Activated naive CD4-positive, alpha-beta T cell treated with anti-CD3 and anti-CD28 coated beads for 36 hours (primary cell): Measurements from ENCODE around the gene CNTD1. TPM values are rescaled to one million over a fixed set of nuclear protein-coding genes. Genes with fewer than 3 reads are reported as not detected.

Experiments
- CTCF ChIA-PET: fragments of 350-600 bp; sonication (Branson Sonifier 250); formaldehyde crosslinking; loops from one replicate; lab custom pipeline; 2021; ENCODE audit warnings: antibody characterized with exemption; lab: Charles Lee
- DNase-seq: peaks from one replicate; pipeline ENCODE4 v3.0.0-alpha.2; 2020
- H3K27ac Mint-ChIP-seq: one replicate; pipeline ENCODE4 v1.8.0; 2021; ENCODE audit warnings: mild to moderate bottlenecking, mixed read lengths
- H3K27me3 Mint-ChIP-seq: one replicate; pipeline ENCODE4 v1.8.0; 2021; ENCODE audit warnings: low read depth, mixed read lengths
- H3K36me3 Mint-ChIP-seq: one replicate; pipeline ENCODE4 v1.8.0; 2021; ENCODE audit warnings: low read depth, mixed read lengths
- H3K4me1 Mint-ChIP-seq: one replicate; pipeline ENCODE4 v1.8.0; 2021; ENCODE audit warnings: low read depth, mixed read lengths
- H3K4me3 Mint-ChIP-seq: one replicate; pipeline ENCODE4 v1.8.0; 2021; ENCODE audit warnings: mild to moderate bottlenecking, moderate library complexity, mixed read lengths
- H3K9me3 Mint-ChIP-seq: one replicate; pipeline ENCODE4 v1.8.0; 2021; ENCODE audit warnings: mixed read lengths
- intact Hi-C: fragments of 100-400 bp; cut with micrococcal nuclease; formaldehyde crosslinking; loops from one replicate; pipeline ENCODE4 v1.15.1; 2023
- total RNA-seq, 2 experiments: library from RNA; stranded (reverse); gene quantifications; one replicate each; pipeline ENCODE4 v1.2.3, GENCODE V29; 2021

Gene CNTD1
- total RNA-seq, 2 experiments from 2014 or later: not detected

GRCh38 chr17:42780851-42781638, 17.6 kb upstream of the CNTD1 start:
- Mint-ChIP-seq H3K4me1 (peaks cover 29% of the 10 kb centered on the region), H3K9me3 (no peaks in the 10 kb centered on the region), H3K27me3 (peaks cover 47% of the 10 kb centered on the region), H3K4me3 (no peak overlapping the region), H3K36me3 (peaks cover 19% of the 10 kb centered on the region), H3K27ac (no peak overlapping the region)
- intact Hi-C loops: no loop called here
- DNase-seq: no peak
- CTCF ChIA-PET: interaction anchor here (1.0 kb wide), 1 partner anchor 41 kb away, joined by 3 read pairs; no protein-coding TSS in a partner anchor

- CTCF ChIA-PET: interaction anchor here (0.8 kb wide), 1 partner anchor 101 kb away, joined by 3 read pairs; no protein-coding TSS in a partner anchor
- no peak for DNase-seq
- Mint-ChIP-seq H3K4me1 (peaks cover 29% of the 10 kb centered on the region), H3K27me3 (peaks cover 52% of the 10 kb centered on the region), H3K36me3 (peaks cover 15% of the 10 kb centered on the region), H3K27ac (no peak overlapping the region), H3K4me3 (no peak overlapping the region), H3K9me3 (no peaks in the 10 kb centered on the region)
- intact Hi-C loops: no loop called here
Measured at GRCh38 chr17:42781639-42782165, 17.0 kb upstream of the CNTD1 start.

GRCh38 chr17:42782166-42783061, 16.2 kb upstream of the CNTD1 start:
- Mint-ChIP-seq H3K9me3 (no peaks in the 10 kb centered on the region), H3K27me3 (peaks cover 56% of the 10 kb centered on the region), H3K4me3 (no peak overlapping the region), H3K4me1 (peaks cover 29% of the 10 kb centered on the region), H3K27ac (no peak overlapping the region), H3K36me3 (peaks cover 12% of the 10 kb centered on the region)
- no peak for DNase-seq
- CTCF ChIA-PET: interaction anchor here (0.5 to 0.8 kb wide), 2 partner anchors 24 to 102 kb away, joined by 3 to 5 read pairs; no protein-coding TSS in a partner anchor
- intact Hi-C loops: no loop called here

- CTCF ChIA-PET: interaction anchor here (0.5 kb wide), 1 partner anchor 24 kb away, joined by 5 read pairs; no protein-coding TSS in a partner anchor
- Mint-ChIP-seq H3K9me3 (no peaks in the 10 kb centered on the region), H3K4me1 (peaks cover 29% of the 10 kb centered on the region), H3K27ac (no peak overlapping the region), H3K4me3 (no peak overlapping the region), H3K27me3 (peaks cover 60% of the 10 kb centered on the region), H3K36me3 (peaks cover 8% of the 10 kb centered on the region)
- DNase-seq: no peak
- intact Hi-C loops: no loop called here
Measured at GRCh38 chr17:42783062-42783790, 15.4 kb upstream of the CNTD1 start.

GRCh38 chr17:42783791-42784138, 14.9 kb upstream of the CNTD1 start:
- Mint-ChIP-seq H3K27me3 (peaks cover 60% of the 10 kb centered on the region), H3K4me3 (no peak overlapping the region), H3K9me3 (no peaks in the 10 kb centered on the region), H3K4me1 (peaks cover 29% of the 10 kb centered on the region), H3K27ac (no peak overlapping the region), H3K36me3 (peaks cover 8% of the 10 kb centered on the region)
- intact Hi-C loops: no loop called here
- no peak for DNase-seq
- CTCF ChIA-PET: no interaction called here

- Mint-ChIP-seq H3K27me3 (peaks cover 60% of the 10 kb centered on the region), H3K4me1 (peaks cover 29% of the 10 kb centered on the region), H3K9me3 (no peaks in the 10 kb centered on the region), H3K36me3 (peaks cover 5% of the 10 kb centered on the region), H3K4me3 (no peak overlapping the region), H3K27ac (no peak overlapping the region)
- CTCF ChIA-PET: no interaction called here
- DNase-seq: no peak
- intact Hi-C loops: no loop called here
Measured at GRCh38 chr17:42784409-42784808, 14.3 kb upstream of the CNTD1 start.

GRCh38 chr17:42784811-42785592, 13.7 kb upstream of the CNTD1 start:
- H3K27ac Mint-ChIP-seq: no peak overlapping the region
- H3K4me3 Mint-ChIP-seq: no peak overlapping the region
- intact Hi-C loops: no loop called here
- CTCF ChIA-PET: interaction anchor here (0.8 to 1.0 kb wide), 2 partner anchors 11 to 12 kb away, joined by 3 to 5 read pairs; partner anchors contain the start of gene VPS25
- H3K27me3 Mint-ChIP-seq: peaks cover 62% of the 10 kb centered on the region
- DNase-seq: no peak
- no peaks in the 10 kb centered on the region for H3K36me3 Mint-ChIP-seq
- H3K4me1 Mint-ChIP-seq: peaks cover 29% of the 10 kb centered on the region
- no peaks in the 10 kb centered on the region for H3K9me3 Mint-ChIP-seq

GRCh38 chr17:42787266-42787665, 11.4 kb upstream of the CNTD1 start:
- Mint-ChIP-seq H3K27ac (no peak overlapping the region), H3K27me3 (peaks cover 53% of the 10 kb centered on the region), H3K4me3 (no peak overlapping the region), H3K4me1 (peaks cover 23% of the 10 kb centered on the region), H3K36me3 (no peaks in the 10 kb centered on the region), H3K9me3 (no peaks in the 10 kb centered on the region)
- DNase-seq: no peak
- CTCF ChIA-PET: interaction anchor here (0.6 kb wide), 1 partner anchor 126 kb away, joined by 6 read pairs; no protein-coding TSS in a partner anchor
- intact Hi-C loops: no loop called here

- intact Hi-C loops: no loop called here
- CTCF ChIA-PET: interaction anchor here (0.6 kb wide), 1 partner anchor 100 kb away, joined by 3 read pairs; no protein-coding TSS in a partner anchor
- DNase-seq: no peak
- no peak overlapping the region for H3K4me3 Mint-ChIP-seq
- H3K27me3 Mint-ChIP-seq: peaks cover 10% of the 10 kb centered on the region
- H3K36me3 Mint-ChIP-seq: no peaks in the 10 kb centered on the region
- peaks cover 7% of the 10 kb centered on the region for H3K4me1 Mint-ChIP-seq
- H3K9me3 Mint-ChIP-seq: no peaks in the 10 kb centered on the region
- H3K27ac Mint-ChIP-seq: no peak overlapping the region
Measured at GRCh38 chr17:42791948-42792347, 6.7 kb upstream of the CNTD1 start.

- no peak for DNase-seq
- Mint-ChIP-seq H3K4me3 (no peak overlapping the region), H3K27ac (no peak overlapping the region), H3K36me3 (no peaks in the 10 kb centered on the region), H3K27me3 (peaks cover 8% of the 10 kb centered on the region), H3K4me1 (peaks cover 11% of the 10 kb centered on the region), H3K9me3 (no peaks in the 10 kb centered on the region)
- intact Hi-C loops: no loop called here
- CTCF ChIA-PET: no interaction called here
Measured at GRCh38 chr17:42792545-42792944, 6.1 kb upstream of the CNTD1 start.

- no peak for DNase-seq
- Mint-ChIP-seq H3K4me1 (peaks cover 21% of the 10 kb centered on the region), H3K27ac (no peak overlapping the region), H3K4me3 (no peak overlapping the region), H3K36me3 (peaks cover 3% of the 10 kb centered on the region), H3K27me3 (peaks cover 2% of the 10 kb centered on the region), H3K9me3 (peaks cover 2% of the 10 kb centered on the region)
- CTCF ChIA-PET: no interaction called here
- intact Hi-C loops: no loop called here
Measured at GRCh38 chr17:42795061-42795460, 3.6 kb upstream of the CNTD1 start.
